Muscle of leg (tissue), 11 donors: ENCODE measurements around the gene TTLL8. TPM values are rescaled to one million over a fixed set of nuclear protein-coding genes. Genes with fewer than 3 reads are reported as not detected.
A peak's percentile ranks its signal among the peaks of the same experiment; 100 is the strongest.

Experiments
- DNase-seq: peaks from one replicate; pipeline ENCODE4 v3.0.0; 2013
- H3K27ac ChIP-seq: one replicate; pipeline ENCODE4 v1.5.1; 2013; ENCODE audit warnings: mild to moderate bottlenecking, low read length, control low read depth
- H3K27me3 ChIP-seq: one replicate; pipeline ENCODE4 v1.6.1; 2013; ENCODE audit warnings: low read length; ENCODE audit not compliant: control insufficient read depth, insufficient read depth
- H3K36me3 ChIP-seq: one replicate; pipeline ENCODE4 v1.6.1; 2013; ENCODE audit warnings: low read length; ENCODE audit not compliant: control insufficient read depth, insufficient read depth
- H3K4me1 ChIP-seq: one replicate; pipeline ENCODE4 v1.6.1; 2013; ENCODE audit warnings: low read length; ENCODE audit not compliant: control insufficient read depth, insufficient read depth
- H3K4me3 ChIP-seq: one replicate; pipeline ENCODE4 v1.5.1; 2013; ENCODE audit warnings: low read length, control low read depth
- H3K9me3 ChIP-seq: replicated peaks from 2 replicates; pipeline ENCODE4 v1.6.1; 2013; ENCODE audit warnings: low read depth, low read length; ENCODE audit not compliant: control insufficient read depth
- WGBS: methylation state at CpG from one replicate; pipeline ENCODE4 v1.1.5; 2013; ENCODE audit warnings: missing lambda C conversion rate; ENCODE audit not compliant: insufficient coverage; 5-methylcytosine and 5-hydroxymethylcytosine counted together
- polyA plus RNA-seq, 8 donors: library from polyadenylated mRNA; unstranded; fragments of 120-200 nt; gene quantifications; one replicate each; pipeline versions ENCODE4 v1.2.1 to v1.2.3, GENCODE V29; 2013; ENCODE audit warnings: inconsistent platforms in 1 of 8, low replicate concordance in 1 of 8; ENCODE audit not compliant: insufficient read length in 8 of 8, insufficient read depth in 1 of 8
- total RNA-seq: library from RNA; stranded (reverse); fragments of 120-200 nt; gene quantifications from one replicate; pipeline ENCODE4 v1.2.4, GENCODE V29; 2013

TTLL8 gene
- total and polyA plus RNA-seq, 9 donors: not detected

DNA sequence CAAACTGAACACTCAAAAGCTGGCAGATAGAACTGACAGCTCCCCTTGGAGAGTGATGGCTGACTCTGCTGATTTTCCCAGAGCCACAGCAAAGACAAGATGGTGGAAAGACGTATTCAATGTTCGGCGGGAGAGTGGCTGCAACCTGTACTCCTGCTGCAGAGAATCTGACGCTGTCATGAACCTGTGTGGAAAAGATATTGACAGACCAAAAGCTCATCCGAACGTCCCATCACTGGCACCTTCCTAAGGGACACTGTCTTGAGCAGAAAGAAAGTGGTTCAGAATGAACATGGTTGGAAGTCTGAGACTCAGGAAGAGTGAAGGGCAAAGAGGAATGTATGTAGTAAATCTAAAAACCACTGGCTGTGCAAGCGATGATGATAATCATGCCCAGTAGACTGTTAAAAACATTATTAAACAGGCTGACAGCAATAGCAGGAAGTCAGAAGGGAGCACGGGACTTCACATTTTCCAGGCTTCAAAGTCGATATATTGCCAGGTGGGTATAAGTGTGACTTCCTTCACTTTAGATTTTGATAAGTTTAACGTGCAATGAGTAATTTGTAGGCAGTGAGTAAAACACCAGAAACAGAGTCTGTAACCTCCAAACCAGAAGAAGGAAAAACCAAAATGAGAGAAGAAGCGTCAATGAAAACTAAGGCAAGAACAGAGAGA is 39.4 kb downstream of the TTLL8 start:
- peaks cover 5% of the 10 kb centered on the region for H3K4me1 ChIP-seq
- no peak for DNase-seq
- H3K4me3 ChIP-seq: no peak overlapping the region
- no peaks in the 10 kb centered on the region for H3K36me3 ChIP-seq
- 71% methylated on average over 4 of the region's 11 CpGs for WGBS
- H3K27me3 ChIP-seq: peaks cover 48% of the 10 kb centered on the region
- no peaks in the 10 kb centered on the region for H3K9me3 ChIP-seq
- H3K27ac ChIP-seq: no peak overlapping the region

DNA sequence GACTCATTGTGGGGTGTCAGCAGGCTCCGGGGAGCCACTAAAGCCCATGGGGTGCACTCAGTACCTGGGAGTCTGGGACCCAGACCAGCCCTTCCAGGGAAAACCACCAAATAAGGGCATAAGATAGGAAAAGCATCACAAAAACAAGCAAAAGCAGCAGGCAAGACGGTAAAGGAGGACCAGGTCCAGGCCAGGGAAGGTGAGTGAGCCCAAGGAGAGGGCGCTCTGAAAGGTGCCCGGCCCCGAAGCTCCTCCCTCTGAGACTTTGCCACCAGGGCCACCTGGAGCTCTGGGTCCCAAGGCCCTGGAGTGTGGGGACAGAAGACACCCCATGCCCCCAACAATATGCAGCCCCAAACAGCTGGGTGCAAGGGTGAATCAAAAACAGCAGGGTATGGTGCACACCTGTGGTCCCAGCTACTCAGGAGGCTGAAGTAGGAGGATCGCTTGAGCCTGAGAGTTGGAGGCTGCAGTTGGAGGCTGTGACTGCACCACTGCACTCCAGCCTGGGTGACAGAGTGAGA is 40.3 kb downstream of the TTLL8 start:
- H3K36me3 ChIP-seq: no peaks in the 10 kb centered on the region
- H3K4me3 ChIP-seq: no peak overlapping the region
- H3K4me1 ChIP-seq: peaks cover 5% of the 10 kb centered on the region
- WGBS: 78% methylated on average over 3 of the region's 6 CpGs
- H3K27me3 ChIP-seq: peaks cover 58% of the 10 kb centered on the region
- DNase-seq: no peak
- H3K9me3 ChIP-seq: no peaks in the 10 kb centered on the region
- H3K27ac ChIP-seq: no peak overlapping the region

DNA sequence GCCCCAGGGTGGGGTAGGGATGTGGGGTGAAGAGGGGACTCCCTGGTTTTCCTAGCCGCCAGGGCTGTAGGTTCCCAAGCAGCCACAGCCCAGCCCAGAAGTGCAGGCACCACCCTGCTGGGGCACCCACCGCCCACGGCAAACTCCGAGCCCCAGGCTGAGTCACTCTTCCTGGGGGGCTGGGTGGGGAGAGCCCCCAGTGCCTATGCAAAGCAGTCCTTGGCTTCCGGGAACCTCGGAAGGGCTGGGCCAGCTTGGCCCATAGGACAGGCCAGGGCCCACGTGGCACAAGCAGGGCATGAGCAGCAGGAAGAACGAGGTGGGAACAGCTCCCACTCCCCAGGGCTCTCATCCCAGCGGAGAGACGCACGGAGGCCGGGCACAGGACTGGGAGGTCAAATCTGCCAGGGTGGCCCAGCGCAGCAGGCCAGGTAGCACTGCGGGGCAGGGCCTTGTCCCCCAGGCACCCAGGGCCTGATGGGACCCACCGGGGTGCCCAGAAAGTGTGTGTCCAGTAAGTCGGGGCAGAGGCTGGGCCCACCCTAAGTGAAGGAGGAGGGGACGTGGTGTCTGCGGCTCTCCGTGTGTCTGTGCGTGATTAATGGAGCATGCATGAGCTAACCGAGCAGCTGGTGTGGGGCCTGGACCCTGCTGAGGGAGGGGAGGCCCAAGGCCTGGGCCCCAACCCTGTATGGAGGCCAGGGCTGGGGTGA is 41.0 kb downstream of the TTLL8 start:
- no peak overlapping the region for H3K4me3 ChIP-seq
- H3K9me3 ChIP-seq: no peaks in the 10 kb centered on the region
- peaks cover 64% of the 10 kb centered on the region for H3K27me3 ChIP-seq
- H3K27ac ChIP-seq: no peak overlapping the region
- DNase-seq: no peak
- peaks cover 5% of the 10 kb centered on the region for H3K4me1 ChIP-seq
- H3K36me3 ChIP-seq: no peaks in the 10 kb centered on the region
- 63% methylated on average over 20 of the region's 21 CpGs for WGBS

GRCh38 chr22:50016308-50016987 is 41.6 kb downstream of the TTLL8 start:
- no peaks in the 10 kb centered on the region for H3K9me3 ChIP-seq
- WGBS: 79% methylated on average over 20 of the region's 20 CpGs
- H3K36me3 ChIP-seq: no peaks in the 10 kb centered on the region
- no peak overlapping the region for H3K4me3 ChIP-seq
- peaks cover 5% of the 10 kb centered on the region for H3K4me1 ChIP-seq
- DNase-seq: no peak
- peaks cover 71% of the 10 kb centered on the region for H3K27me3 ChIP-seq
- H3K27ac ChIP-seq: no peak overlapping the region

GRCh38 chr22:50015451-50016307 is 42.4 kb downstream of the TTLL8 start:
- H3K36me3 ChIP-seq: no peaks in the 10 kb centered on the region
- peaks cover 79% of the 10 kb centered on the region for H3K27me3 ChIP-seq
- DNase-seq: no peak
- H3K27ac ChIP-seq: no peak overlapping the region
- no peak overlapping the region for H3K4me3 ChIP-seq
- peaks cover 5% of the 10 kb centered on the region for H3K4me1 ChIP-seq
- 28% methylated on average over 12 of the region's 30 CpGs for WGBS
- no peaks in the 10 kb centered on the region for H3K9me3 ChIP-seq

DNA sequence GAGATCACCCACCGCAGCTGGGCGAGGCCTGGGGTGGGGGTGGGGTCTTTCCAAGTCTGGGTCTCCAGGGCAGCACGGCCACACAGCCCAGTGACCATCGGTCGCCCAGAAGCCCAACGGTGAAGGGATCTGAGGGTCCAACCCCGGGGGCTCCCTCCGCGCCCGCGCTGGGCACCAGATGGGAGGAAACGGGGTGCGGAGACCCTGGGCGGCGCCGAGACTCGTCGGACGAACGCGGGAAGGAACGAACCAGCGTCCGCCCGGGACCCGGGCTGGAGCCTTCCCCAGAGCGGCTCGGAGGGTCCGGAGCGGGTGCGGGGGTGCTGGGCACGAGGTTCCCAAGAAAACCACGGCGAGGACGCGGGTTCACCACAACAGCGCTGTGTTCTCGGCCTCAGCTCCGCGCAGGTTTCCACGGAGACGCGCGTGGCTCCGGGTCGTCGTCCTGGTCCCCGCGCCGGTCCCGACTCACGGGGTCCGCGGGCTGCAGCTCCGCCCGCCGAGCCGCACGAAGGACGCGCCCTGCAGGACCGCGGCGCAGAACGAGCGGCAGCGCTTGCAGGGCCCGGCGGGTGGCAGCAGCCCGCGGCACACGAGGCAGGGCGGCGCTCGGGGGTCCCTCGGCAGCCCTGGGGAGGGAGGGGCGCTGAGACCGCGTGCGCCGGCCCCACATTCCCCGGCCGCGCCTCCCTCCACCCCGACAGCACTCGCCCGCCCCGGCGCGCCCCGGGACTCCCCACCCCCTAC is 43.3 kb downstream of the TTLL8 start:
- Histone ChIP-seq H3K9me3 (no peaks in the 10 kb centered on the region), H3K27me3 (peaks cover 87% of the 10 kb centered on the region), H3K4me1 (peaks cover 5% of the 10 kb centered on the region), H3K36me3 (no peaks in the 10 kb centered on the region), H3K27ac (no peak overlapping the region), H3K4me3 (no peak overlapping the region)
- DNase-seq: no peak
- WGBS: 3% methylated on average over 74 of the region's 91 CpGs

DNA sequence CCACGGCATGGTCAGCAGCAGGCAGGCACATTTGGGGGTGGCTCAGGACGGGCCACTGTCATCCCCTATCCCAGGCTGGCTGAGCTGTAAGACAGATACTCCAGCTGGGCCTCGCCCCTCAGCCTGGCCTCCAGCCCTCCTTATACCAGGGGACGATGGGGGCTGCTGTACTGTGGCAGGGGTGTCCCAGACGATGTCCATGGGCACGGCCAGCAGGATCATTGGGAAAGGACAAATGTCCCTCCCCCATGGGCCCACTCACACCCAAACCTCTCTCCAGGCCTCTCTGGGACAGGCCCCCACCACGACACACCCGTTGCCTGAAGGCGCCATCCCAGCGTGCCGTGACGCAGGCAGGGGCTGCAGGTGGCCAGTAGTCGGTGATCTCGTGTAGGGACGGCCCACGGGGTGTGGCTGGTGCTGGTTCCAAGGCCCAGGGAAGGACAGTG is 44.0 kb downstream of the TTLL8 start:
- DNase-seq: no peak
- peaks cover 87% of the 10 kb centered on the region for H3K27me3 ChIP-seq
- WGBS: 36% methylated on average over 14 of the region's 16 CpGs
- peaks cover 5% of the 10 kb centered on the region for H3K4me1 ChIP-seq
- no peaks in the 10 kb centered on the region for H3K36me3 ChIP-seq
- no peaks in the 10 kb centered on the region for H3K9me3 ChIP-seq
- no peak overlapping the region for H3K27ac ChIP-seq
- no peak overlapping the region for H3K4me3 ChIP-seq

DNA sequence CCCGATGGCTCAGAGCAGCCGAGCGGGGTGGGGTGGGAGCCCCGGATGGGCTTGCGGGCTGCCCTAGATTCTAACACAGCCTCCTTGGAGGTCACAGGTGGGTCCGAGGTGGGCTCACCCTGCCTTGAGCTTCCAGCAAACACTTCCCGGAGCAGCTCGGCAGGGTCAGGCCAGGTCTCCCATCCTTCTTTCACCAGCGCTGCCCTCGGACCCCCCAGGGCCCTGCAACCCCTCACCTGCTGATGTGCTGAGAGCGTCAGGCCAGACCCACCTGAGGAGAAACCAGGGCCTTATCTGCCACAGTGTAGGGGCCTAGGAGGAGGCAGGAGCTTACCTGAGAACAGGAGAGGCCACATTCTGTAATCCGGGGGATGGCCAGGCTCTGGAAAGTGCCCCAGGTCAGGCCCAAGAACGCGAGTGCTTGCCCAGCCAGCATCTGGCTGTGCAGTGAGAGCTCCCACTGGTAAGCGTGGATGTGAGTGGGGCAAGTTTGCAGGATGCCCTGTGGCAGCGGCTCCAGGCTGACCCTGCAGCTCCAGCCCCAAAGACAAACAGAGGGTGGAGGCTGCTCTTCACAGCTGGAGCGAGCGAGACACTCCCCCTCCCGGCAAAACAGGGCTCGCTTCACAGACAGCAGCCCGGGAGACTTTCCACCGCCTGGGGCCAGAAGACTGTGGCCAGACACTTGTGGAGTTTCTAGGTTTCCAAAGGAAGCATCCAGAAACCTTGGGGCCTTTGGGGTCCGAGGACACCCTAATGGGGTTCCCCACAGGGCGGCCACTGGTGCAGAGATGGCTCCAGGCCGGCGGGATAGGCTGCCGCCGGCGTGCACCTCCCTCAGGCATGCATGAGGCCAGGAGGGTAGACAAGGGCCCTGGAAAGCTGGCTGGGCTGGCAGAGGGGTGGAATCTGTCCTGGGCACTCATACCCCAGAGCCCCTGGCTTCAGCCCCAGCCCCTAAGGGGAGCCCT is 45.6 kb downstream of the TTLL8 start, which contains the start of gene IL17REL:
TSS of gene IL17REL (minus strand) at position 555 of the 971 bp plus-strand sequence. CDS start at position 436, 119 bp downstream.
- peaks cover 80% of the 10 kb centered on the region for H3K27me3 ChIP-seq

More for the DNA sequence above, 45.6 kb downstream of the TTLL8 start, which contains the start of gene IL17REL:
- WGBS: 30% methylated on average over 15 of the region's 29 CpGs
- Histone ChIP-seq H3K36me3 (no peaks in the 10 kb centered on the region), H3K27ac (no peak within 1 kb of the TSS), H3K9me3 (no peaks in the 10 kb centered on the region), H3K4me1 (peaks cover 5% of the 10 kb centered on the region), H3K4me3 (no peak within 1 kb of the TSS)
- peak; percentile 28 for DNase-seq
